HepG2 (cell line): ENCODE results near the gene ARSB. TPM values are rescaled to one million over a fixed set of nuclear protein-coding genes. Genes with fewer than 3 reads are reported as not detected.

Experiments
- ATAC-seq: fragments of 200-7000 bp; cut with Tn5 transposase; 3 replicates; pipeline ENCODE4 v1.9.1; 2020; ENCODE audit warnings: mild to moderate bottlenecking, moderate library complexity
- BruUV-seq: library from RNA; stranded (reverse); fragments of 400-500 nt; replicated peaks from 2 replicates; lab custom pipeline; 2021; lab: Mats Ljungman, UMichigan
- CTCF ChIA-PET: fragments of 300-600 bp; formaldehyde crosslinking; extraction: SDS; loops from one replicate; lab custom pipeline; 2021; ENCODE audit warnings: low total read pairs, inconsistent platforms, low intra/inter-chr PET ratio; lab: Yijun Ruan, JAX
- POLR2A ChIA-PET: fragments of 350-600 bp; sonication (Branson Sonifier 250); formaldehyde crosslinking; loops from one replicate; lab custom pipeline; 2020; ENCODE audit warnings: antibody characterized with exemption, inconsistent platforms; lab: Yijun Ruan, JAX
- DNase-seq: peaks from one replicate; pipeline ENCODE4 v3.0.0-alpha.2; 2015; ENCODE audit warnings: low spot score
- FAIRE-seq: peaks from 3 replicates; lab custom pipeline; 2011; peaks lifted over from hg19 to GRCh38; lab: Jason Lieb, UNC
- H2AFZ ChIP-seq: one replicate; pipeline ENCODE4 v1.6.1; 2011; ENCODE audit warnings: low read length, inconsistent platforms
- H3K27ac ChIP-seq: fragments of 300-600 bp; 3 replicates; pipeline ENCODE4 v1.8.0; 2011; ENCODE audit warnings: mixed run types, mild to moderate bottlenecking, mixed read lengths, low read length, inconsistent platforms; ENCODE audit not compliant: insufficient read depth; ENCODE audit errors: extremely low read length
- H3K27me3 ChIP-seq, 2 experiments: fragments of 200-600 bp in 1 of 2; 2 replicates in 1 of 2; 3 replicates in 1 of 2; pipeline versions ENCODE4 v1.6.0 to v1.8.0; 2011; ENCODE audit warnings: low read length in 2 of 2, mild to moderate bottlenecking in 2 of 2, moderate library complexity in 2 of 2, inconsistent platforms in 1 of 2; ENCODE audit not compliant: insufficient read depth in 2 of 2, control insufficient read depth in 1 of 2
- H3K36me3 ChIP-seq, 2 experiments: fragments of 200-600 bp in 1 of 2; replicated peaks in 1 of 2; 2 replicates in 1 of 2; 3 replicates in 1 of 2; pipeline versions ENCODE4 v1.5.1 to v1.8.0; 2011; ENCODE audit warnings: low read length in 2 of 2, inconsistent platforms in 1 of 2; ENCODE audit not compliant: insufficient read depth in 2 of 2, control insufficient read depth in 1 of 2
- H3K4me1 ChIP-seq: 2 replicates; pipeline ENCODE4 v1.5.1; 2012; ENCODE audit warnings: low read length, inconsistent platforms; ENCODE audit not compliant: insufficient read depth
- H3K4me2 ChIP-seq: 2 replicates; pipeline ENCODE4 v1.6.0; 2011; ENCODE audit warnings: low read depth, low read length, inconsistent platforms
- H3K4me3 ChIP-seq, 3 experiments: fragments of 200-600 bp in 1 of 3; sonication (generic), shearing (Covaris generic) in 1 of 3; replicated peaks in 1 of 3; 2 replicates each; pipeline ENCODE4 v1.5.1; 2011 to 2016; ENCODE audit warnings: low read length in 3 of 3, inconsistent platforms in 2 of 3, low read depth in 2 of 3, mild to moderate bottlenecking in 2 of 3, control low read depth in 1 of 3, mixed read lengths in 1 of 3; ENCODE audit not compliant: insufficient read depth in 1 of 3
- H3K79me2 ChIP-seq: one replicate; pipeline ENCODE4 v1.6.1; 2011; ENCODE audit warnings: low read length, inconsistent platforms; ENCODE audit not compliant: insufficient read depth
- H3K9ac ChIP-seq: 2 replicates; pipeline ENCODE4 v1.6.0; 2011; ENCODE audit warnings: mild to moderate bottlenecking, low read depth, low read length, inconsistent platforms; ENCODE audit not compliant: insufficient read depth
- H3K9me3 ChIP-seq: 2 replicates; pipeline ENCODE4 v1.5.1; 2012; ENCODE audit warnings: mild to moderate bottlenecking, low read length
- H4K20me1 ChIP-seq: 2 replicates; pipeline ENCODE4 v1.6.0; 2011; ENCODE audit warnings: inconsistent platforms, mild to moderate bottlenecking, low read length, moderate library complexity; ENCODE audit not compliant: insufficient read depth
- CAMTA2 ChIP-seq: sonication (generic); formaldehyde crosslinking; IDR thresholded peaks from 2 replicates; pipeline ENCODE4 v1.4.0; 2020; ENCODE audit warnings: mild to moderate bottlenecking, missing genetic modification reagents, borderline replicate concordance
- FOXC1 ChIP-seq: sonication (generic); formaldehyde crosslinking; IDR thresholded peaks from 2 replicates; pipeline ENCODE4 v1.8.0; 2022; ENCODE audit warnings: mild to moderate bottlenecking, missing genetic modification reagents, borderline replicate concordance
- GABPA ChIP-seq, 2 experiments: IDR thresholded peaks; 2 replicates each; pipeline ENCODE4 v1.6.1; 2011 to 2016; ENCODE audit warnings: low read depth in 2 of 2, low read length in 1 of 2, missing biosample characterization in 1 of 2, missing genetic modification characterization in 1 of 2
- MTA1 ChIP-seq: sonication (generic); formaldehyde crosslinking; IDR thresholded peaks from 2 replicates; pipeline ENCODE4 v1.4.0; 2020; ENCODE audit warnings: missing genetic modification reagents, mild to moderate bottlenecking, borderline replicate concordance
- MTF2 ChIP-seq: sonication (generic); formaldehyde crosslinking; IDR thresholded peaks from 2 replicates; pipeline ENCODE4 v1.5.0; 2020; ENCODE audit warnings: missing genetic modification reagents, borderline replicate concordance
- MYNN ChIP-seq: sonication (generic); formaldehyde crosslinking; IDR thresholded peaks from 2 replicates; pipeline ENCODE4 v1.4.0; 2020; ENCODE audit warnings: mild to moderate bottlenecking, low read depth, missing genetic modification reagents
- NCOR1 ChIP-seq: fragments of 200-600 bp; sonication (generic); IDR thresholded peaks from 2 replicates; pipeline ENCODE4 v1.7.0; 2017; ENCODE audit warnings: antibody characterized with exemption, low read length, borderline replicate concordance
- STAT5B ChIP-seq: sonication (generic); formaldehyde crosslinking; IDR thresholded peaks from 2 replicates; pipeline ENCODE4 v1.4.0; 2020; ENCODE audit warnings: missing genetic modification reagents
- ZNF576 ChIP-seq: sonication (generic); formaldehyde crosslinking; IDR thresholded peaks from 2 replicates; pipeline ENCODE4 v1.4.0; 2020; ENCODE audit warnings: mild to moderate bottlenecking, missing genetic modification reagents
- ZNF580 ChIP-seq: IDR thresholded peaks from 2 replicates; pipeline ENCODE4 v1.6.1; 2016; ENCODE audit warnings: low read depth, borderline replicate concordance
- ZNF780A ChIP-seq: sonication (generic); formaldehyde crosslinking; IDR thresholded peaks from 2 replicates; pipeline ENCODE4 v1.8.0; 2022; ENCODE audit warnings: mild to moderate bottlenecking, missing genetic modification reagents, moderate library complexity
- WGBS: methylation state at CpG from one replicate; pipeline ENCODE4 v1.1.6; 2017; ENCODE audit warnings: low lambda C conversion rate; 5-methylcytosine and 5-hydroxymethylcytosine counted together
- in situ Hi-C: cut with HindIII; loops from 2 replicates; pipeline ENCODE4 v1.10.0; 2017; ENCODE audit warnings: low pct_unique_long_range_greater_than_20kb; ENCODE audit not compliant: extremely low pct_ligation_motif_present
- intact Hi-C: fragments of 100-400 bp; cut with micrococcal nuclease; formaldehyde crosslinking; loops from one replicate; pipeline ENCODE4 v1.10.0; 2022; ENCODE audit not compliant: unreplicated experiment
- polyA plus RNA-seq, 8 experiments: library from polyadenylated mRNA; depleted of rRNA in 3 of 8; stranded (reverse) in 7 of 8; unstranded in 1 of 8; fragments of >200 nt; fragmentation: Illumina TruSeq in 4 of 8; extraction: Trizol in 4 of 8; gene quantifications; 2 replicates each; pipeline versions ENCODE4 v1.2.1 to v1.2.3, GENCODE V29; 2011 to 2016; ENCODE audit warnings: low read depth in 4 of 8, missing spikeins in 1 of 8, mixed read lengths in 1 of 8; ENCODE audit not compliant: insufficient read depth in 1 of 8
- total RNA-seq, 5 experiments: library from RNA; depleted of rRNA; stranded (reverse); fragments of >200 nt; fragmentation: Illumina TruSeq; extraction: Trizol; gene quantifications; 2 replicates each; pipeline ENCODE4 v1.2.3, GENCODE V29; 2016; ENCODE audit warnings: low read depth in 1 of 5
- TF ChIP-seq, protein P1 (sequence below): sonication (generic); formaldehyde crosslinking; IDR thresholded peaks from 2 replicates; pipeline ENCODE4 v1.8.1; 2023; ENCODE audit warnings: missing genetic modification reagents, inconsistent platforms, borderline replicate concordance
- TF ChIP-seq, protein P2 (sequence below): sonication (generic); formaldehyde crosslinking; IDR thresholded peaks from 2 replicates; pipeline ENCODE4 v1.5.0; 2020; ENCODE audit warnings: missing genetic modification reagents
- TF ChIP-seq, protein P3 (sequence below): sonication (generic); formaldehyde crosslinking; IDR thresholded peaks from 2 replicates; pipeline ENCODE4 v1.5.0; 2020; ENCODE audit warnings: missing genetic modification reagents

The ARSB gene
- total and polyA plus RNA-seq, 2 of the 13 experiments (the other 11 are each of a cell fraction or from before 2014, with no cell fraction given): 52.6 to 66.4 TPM

DNA sequence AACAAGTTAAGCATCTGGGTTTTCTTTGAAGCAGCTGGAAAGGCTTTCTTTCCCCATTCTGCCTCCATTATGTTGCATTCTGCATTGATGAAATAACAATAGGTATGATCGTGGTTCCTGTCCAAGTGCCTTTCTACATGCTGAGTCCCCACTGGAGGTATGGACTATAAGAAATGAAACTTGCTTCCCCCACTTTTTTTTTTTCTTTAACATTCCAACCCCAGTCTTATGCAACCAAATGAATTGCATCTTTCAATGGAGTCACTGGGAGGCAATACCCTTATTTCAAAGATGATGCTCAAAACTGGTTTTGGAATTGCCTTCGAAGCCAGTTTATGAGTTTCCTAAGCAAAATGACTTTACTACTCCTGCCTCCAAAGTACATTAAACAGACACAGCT is 58.9 kb downstream of the ARSB start (continued):
- TF ChIP-seq, protein P1, sequence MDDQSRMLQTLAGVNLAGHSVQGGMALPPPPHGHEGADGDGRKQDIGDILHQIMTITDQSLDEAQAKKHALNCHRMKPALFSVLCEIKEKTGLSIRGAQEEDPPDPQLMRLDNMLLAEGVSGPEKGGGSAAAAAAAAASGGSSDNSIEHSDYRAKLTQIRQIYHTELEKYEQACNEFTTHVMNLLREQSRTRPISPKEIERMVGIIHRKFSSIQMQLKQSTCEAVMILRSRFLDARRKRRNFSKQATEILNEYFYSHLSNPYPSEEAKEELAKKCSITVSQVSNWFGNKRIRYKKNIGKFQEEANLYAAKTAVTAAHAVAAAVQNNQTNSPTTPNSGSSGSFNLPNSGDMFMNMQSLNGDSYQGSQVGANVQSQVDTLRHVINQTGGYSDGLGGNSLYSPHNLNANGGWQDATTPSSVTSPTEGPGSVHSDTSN (CRISPR knock-in tag): no peak

DNA sequence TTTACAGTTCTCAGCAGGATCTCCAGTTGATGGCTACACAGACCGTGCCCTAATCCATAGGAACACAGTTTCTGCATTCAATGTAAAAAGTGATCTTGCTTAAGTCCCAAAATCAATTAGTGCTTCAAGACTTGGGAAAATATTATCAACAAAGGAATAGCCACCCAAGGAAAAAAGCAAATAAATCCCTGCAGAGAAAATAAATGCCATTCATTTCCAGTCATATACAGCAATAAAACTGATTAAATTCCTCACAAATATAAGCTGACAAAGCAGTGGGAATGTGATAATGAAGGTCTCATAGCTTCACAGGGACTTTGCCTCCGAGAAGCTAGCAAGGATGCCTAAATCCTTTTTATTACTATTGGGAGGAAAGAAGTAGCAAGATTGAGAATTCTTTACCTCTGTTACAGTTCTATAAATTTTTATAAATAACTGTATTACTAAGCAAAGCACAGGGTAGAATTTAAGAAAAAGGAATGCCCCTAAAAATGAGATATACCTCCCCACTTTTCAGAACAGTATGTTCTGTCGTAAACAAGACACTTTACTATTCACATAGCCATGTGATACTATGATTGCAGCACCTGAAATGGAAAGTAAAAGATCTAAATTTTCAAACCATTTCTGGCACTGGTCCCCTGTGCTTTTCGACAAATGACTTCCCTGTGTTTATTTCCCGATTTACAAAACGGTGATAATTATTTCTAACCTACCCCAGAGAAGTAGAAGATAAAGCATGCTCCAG is 59.8 kb downstream of the ARSB start:
- FAIRE-seq (no peak), ATAC-seq (no peak), DNase-seq (no peak)
- CTCF ChIA-PET: no interaction called here
- POLR2A ChIA-PET: no interaction called here
- TF ChIP-seq GABPA (IDR thresholded peaks at IDR 0.05; ENCODE audit: low read depth, low read length) (no peak), GABPA (CRISPR knock-in tag; IDR thresholded peaks at IDR 0.05; ENCODE audit: low read depth) (no peak), STAT5B (CRISPR knock-in tag) (no peak), ZNF580 (no peak), FOXC1 (CRISPR knock-in tag) (no peak), CAMTA2 (no peak), MTA1 (no peak), ZNF576 (CRISPR knock-in tag) (no peak), NCOR1 (no peak), MTF2 (CRISPR knock-in tag) (no peak), MYNN (no peak), ZNF780A (CRISPR knock-in tag) (no peak)
- TF ChIP-seq, protein P2, sequence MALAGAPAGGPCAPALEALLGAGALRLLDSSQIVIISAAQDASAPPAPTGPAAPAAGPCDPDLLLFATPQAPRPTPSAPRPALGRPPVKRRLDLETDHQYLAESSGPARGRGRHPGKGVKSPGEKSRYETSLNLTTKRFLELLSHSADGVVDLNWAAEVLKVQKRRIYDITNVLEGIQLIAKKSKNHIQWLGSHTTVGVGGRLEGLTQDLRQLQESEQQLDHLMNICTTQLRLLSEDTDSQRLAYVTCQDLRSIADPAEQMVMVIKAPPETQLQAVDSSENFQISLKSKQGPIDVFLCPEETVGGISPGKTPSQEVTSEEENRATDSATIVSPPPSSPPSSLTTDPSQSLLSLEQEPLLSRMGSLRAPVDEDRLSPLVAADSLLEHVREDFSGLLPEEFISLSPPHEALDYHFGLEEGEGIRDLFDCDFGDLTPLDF (CRISPR knock-in tag): no peak
- TF ChIP-seq, protein P3, sequence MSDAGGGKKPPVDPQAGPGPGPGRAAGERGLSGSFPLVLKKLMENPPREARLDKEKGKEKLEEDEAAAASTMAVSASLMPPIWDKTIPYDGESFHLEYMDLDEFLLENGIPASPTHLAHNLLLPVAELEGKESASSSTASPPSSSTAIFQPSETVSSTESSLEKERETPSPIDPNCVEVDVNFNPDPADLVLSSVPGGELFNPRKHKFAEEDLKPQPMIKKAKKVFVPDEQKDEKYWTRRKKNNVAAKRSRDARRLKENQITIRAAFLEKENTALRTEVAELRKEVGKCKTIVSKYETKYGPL (CRISPR knock-in tag): no peak
- intact Hi-C loops: no loop called here
- peaks cover 13 to 42% of the 10 kb centered on the region in 2 experiments; a peak in 4 of 5 replicates for H3K36me3 ChIP-seq
- WGBS: 99% methylated on average over 6 of the region's 6 CpGs
- BruUV-seq: no TSS peak
- H3K79me2 ChIP-seq: no peaks in the 10 kb centered on the region
- H3K9ac ChIP-seq: no peak overlapping the region
- peaks cover 12% of the 10 kb centered on the region for H3K4me1 ChIP-seq
- H3K27me3 ChIP-seq: no peaks in the 10 kb centered on the region
- H3K27ac ChIP-seq: no peak overlapping the region
- no peak overlapping the region for H2AFZ ChIP-seq
- in situ Hi-C loops: no loop called here
- no peak overlapping the region for H3K4me2 ChIP-seq
- H3K4me3 ChIP-seq: no peak overlapping the region
- no peaks in the 10 kb centered on the region for H4K20me1 ChIP-seq
- no peaks in the 10 kb centered on the region for H3K9me3 ChIP-seq
